IPS-15b (cell line): Measurements from ENCODE around the gene SARM1.

Experiments used
- H3K27me3 ChIP-seq: one replicate; pipeline ENCODE4 v1.6.1; 2013; ENCODE audit warnings: low read length; ENCODE audit not compliant: control insufficient read depth, insufficient read depth
- H3K36me3 ChIP-seq: one replicate; pipeline ENCODE4 v1.6.1; 2013; ENCODE audit warnings: low read length; ENCODE audit not compliant: control insufficient read depth, insufficient read depth
- H3K4me1 ChIP-seq: one replicate; pipeline ENCODE4 v1.6.1; 2013; ENCODE audit warnings: mild to moderate bottlenecking, low read length; ENCODE audit not compliant: control insufficient read depth, insufficient read depth
- H3K4me3 ChIP-seq: one replicate; pipeline ENCODE4 v1.5.1; 2013; ENCODE audit warnings: low read depth, low read length
- H3K9ac ChIP-seq: one replicate; pipeline ENCODE4 v1.6.1; 2013; ENCODE audit warnings: low read depth, mild to moderate bottlenecking, low read length
- H3K9me3 ChIP-seq: one replicate; pipeline ENCODE4 v1.6.1; 2013; ENCODE audit warnings: mild to moderate bottlenecking, low read length; ENCODE audit not compliant: control insufficient read depth, insufficient read depth

The SARM1 gene

DNA sequence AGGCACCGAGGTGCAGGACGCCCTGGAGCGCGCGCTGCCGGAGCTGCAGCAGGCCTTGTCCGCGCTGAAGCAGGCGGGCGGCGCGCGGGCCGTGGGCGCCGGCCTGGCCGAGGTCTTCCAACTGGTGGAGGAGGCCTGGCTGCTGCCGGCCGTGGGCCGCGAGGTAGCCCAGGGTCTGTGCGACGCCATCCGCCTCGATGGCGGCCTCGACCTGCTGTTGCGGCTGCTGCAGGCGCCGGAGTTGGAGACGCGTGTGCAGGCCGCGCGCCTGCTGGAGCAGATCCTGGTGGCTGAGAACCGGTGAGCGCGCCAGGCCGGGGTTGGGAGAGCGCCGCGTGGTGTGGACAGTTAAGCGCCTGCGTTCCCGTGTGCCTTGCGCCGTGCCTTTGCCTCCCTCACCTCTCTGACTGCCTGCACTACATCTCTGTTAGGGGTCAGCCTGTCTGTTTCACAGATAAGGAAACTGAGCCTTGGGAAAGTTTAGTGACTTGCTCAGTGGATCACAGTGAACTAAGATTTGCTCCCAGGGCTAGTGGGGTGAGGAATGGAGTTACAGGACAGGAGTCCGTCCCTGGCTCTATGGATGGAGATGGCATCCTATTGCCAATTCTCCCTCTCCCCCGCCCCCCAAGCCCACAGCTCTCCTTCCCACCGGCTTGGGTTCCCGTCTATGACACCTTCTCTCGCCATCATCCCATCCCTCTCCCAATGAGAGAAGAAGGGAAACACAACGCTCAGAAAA is 880 bp downstream of the SARM1 start:
- H3K36me3 ChIP-seq, result no peaks in the 10 kb centered on the region
- H3K27me3 ChIP-seq, result peaks cover 37% of the 10 kb centered on the region
- H3K9ac ChIP-seq, result no peak overlapping the region
- H3K4me3 ChIP-seq, result peak overlapping the region; percentile 85
- H3K4me1 ChIP-seq, result peaks cover 10% of the 10 kb centered on the region
- no peaks in the 10 kb centered on the region for H3K9me3 ChIP-seq

DNA sequence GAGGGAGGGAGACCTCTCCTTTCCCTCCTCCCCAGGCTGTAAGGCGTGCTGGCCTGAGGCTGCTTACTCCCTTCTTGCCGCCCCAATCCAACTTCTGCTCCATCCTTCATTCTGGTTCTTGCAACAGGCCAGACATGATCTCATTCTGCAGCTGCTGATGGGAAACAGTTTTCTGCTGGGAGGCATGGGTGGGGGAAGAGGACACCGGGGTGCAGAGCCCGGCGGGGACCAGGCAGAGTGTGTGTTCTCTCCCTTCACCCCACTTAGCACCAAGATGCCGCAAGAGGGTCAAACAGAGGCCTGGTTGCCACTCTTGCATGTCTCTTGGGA is 1.4 kb downstream of the SARM1 start:
- peaks cover 38% of the 10 kb centered on the region for H3K27me3 ChIP-seq
- H3K4me1 ChIP-seq, result peaks cover 10% of the 10 kb centered on the region
- peak overlapping the region; percentile 85 for H3K4me3 ChIP-seq
- H3K9ac ChIP-seq, result no peak overlapping the region
- H3K9me3 ChIP-seq, result no peaks in the 10 kb centered on the region
- no peaks in the 10 kb centered on the region for H3K36me3 ChIP-seq

DNA sequence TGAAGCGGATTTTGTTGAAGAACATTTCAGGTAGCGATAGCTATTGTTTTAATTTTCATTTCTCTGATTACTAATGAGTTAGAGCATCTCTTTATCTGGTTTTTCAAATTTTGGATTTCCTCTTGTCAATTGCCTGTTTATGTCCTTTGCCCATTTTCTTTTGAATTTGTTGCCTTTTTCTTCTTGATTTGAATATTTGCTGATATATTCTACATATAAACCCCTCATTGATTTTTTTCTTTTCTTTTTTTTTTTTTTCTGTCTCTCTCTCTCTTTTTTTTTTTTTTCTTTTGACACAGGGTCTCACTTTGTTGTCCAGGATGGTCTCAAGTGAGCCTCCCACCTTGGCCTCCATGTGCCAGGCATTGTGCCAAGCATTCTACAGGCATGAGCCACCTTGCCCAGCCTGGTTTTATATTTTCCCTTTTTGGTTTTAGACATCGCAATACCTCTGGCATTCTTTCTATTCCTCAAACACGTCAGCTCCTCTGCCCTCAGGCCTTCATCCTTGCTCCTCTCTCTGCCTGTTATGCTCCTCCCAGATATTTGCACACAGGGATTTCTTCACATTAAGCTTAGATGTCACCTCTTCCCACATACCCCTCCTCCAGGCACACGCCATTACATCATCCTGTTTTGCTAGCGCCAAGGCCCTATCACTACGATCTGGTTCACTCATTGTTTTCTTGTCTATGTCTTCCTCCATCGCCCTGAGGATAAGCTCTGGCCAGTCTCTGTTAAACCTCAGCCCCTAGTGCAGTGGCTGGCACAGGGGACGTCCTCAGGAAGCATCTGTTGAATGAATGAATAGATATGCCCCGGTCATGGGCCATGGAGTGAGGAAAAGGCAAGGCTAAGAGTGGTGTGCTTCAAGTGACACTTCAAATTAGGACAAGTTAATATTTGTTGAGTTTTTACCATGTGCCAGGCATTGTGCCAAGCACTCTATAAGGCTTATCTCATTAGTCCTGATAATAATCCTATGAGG is 8.6 kb downstream of the SARM1 start:
- H3K4me1 ChIP-seq, result no peaks in the 10 kb centered on the region
- H3K9ac ChIP-seq, result no peak overlapping the region
- H3K9me3 ChIP-seq, result no peaks in the 10 kb centered on the region
- no peaks in the 10 kb centered on the region for H3K36me3 ChIP-seq
- H3K4me3 ChIP-seq, result no peak overlapping the region
- peaks cover 78% of the 10 kb centered on the region for H3K27me3 ChIP-seq

GRCh38 chr17:28381141-28381825 is 9.8 kb downstream of the SARM1 start:
- no peaks in the 10 kb centered on the region for H3K36me3 ChIP-seq
- H3K9ac ChIP-seq, result no peak overlapping the region
- no peaks in the 10 kb centered on the region for H3K9me3 ChIP-seq
- H3K27me3 ChIP-seq, result peaks cover 87% of the 10 kb centered on the region
- H3K4me3 ChIP-seq, result peak overlapping the region; percentile 59
- no peaks in the 10 kb centered on the region for H3K4me1 ChIP-seq

- Histone ChIP-seq H3K9me3 (no peaks in the 10 kb centered on the region), H3K36me3 (no peaks in the 10 kb centered on the region), H3K9ac (no peak overlapping the region), H3K4me1 (no peaks in the 10 kb centered on the region), H3K4me3 (peak overlapping the region; percentile 60), H3K27me3 (peaks cover 81% of the 10 kb centered on the region)
Measured at GRCh38 chr17:28384281-28385036, 13.0 kb downstream of the SARM1 start.

- Histone ChIP-seq H3K9ac (no peak overlapping the region), H3K4me1 (no peaks in the 10 kb centered on the region), H3K27me3 (peaks cover 76% of the 10 kb centered on the region), H3K4me3 (peak overlapping the region; percentile 60), H3K9me3 (no peaks in the 10 kb centered on the region), H3K36me3 (no peaks in the 10 kb centered on the region)
Measured at GRCh38 chr17:28385037-28385400, 13.5 kb downstream of the SARM1 start.

- no peaks in the 10 kb centered on the region for H3K36me3 ChIP-seq
- no peak overlapping the region for H3K9ac ChIP-seq
- peak overlapping the region; percentile 60 for H3K4me3 ChIP-seq
- H3K9me3 ChIP-seq, result no peaks in the 10 kb centered on the region
- peaks cover 72% of the 10 kb centered on the region for H3K27me3 ChIP-seq
- no peaks in the 10 kb centered on the region for H3K4me1 ChIP-seq
Measured at GRCh38 chr17:28385406-28385805, 13.9 kb downstream of the SARM1 start.

DNA sequence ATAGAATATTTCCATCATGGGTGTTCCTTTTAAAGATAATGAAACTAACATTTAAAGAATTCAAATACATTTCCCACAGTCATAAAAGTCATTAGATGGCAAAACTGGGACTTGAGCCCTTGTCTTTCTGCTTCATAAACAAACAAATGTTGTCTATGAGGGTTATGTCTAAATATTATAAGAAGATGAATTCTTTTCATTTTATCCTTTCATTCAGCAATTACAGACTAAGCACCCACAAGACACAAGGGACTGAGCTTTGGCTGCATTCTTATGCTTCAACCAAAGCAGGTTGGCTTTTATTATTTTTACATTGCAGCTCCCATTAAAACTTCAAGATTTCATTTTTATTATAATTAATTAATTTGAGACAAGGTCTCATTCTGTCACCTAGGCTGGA is 14.9 kb downstream of the SARM1 start:
- Histone ChIP-seq H3K4me3 (no peak overlapping the region), H3K4me1 (no peaks in the 10 kb centered on the region), H3K9ac (no peak overlapping the region), H3K27me3 (peaks cover 67% of the 10 kb centered on the region), H3K9me3 (no peaks in the 10 kb centered on the region), H3K36me3 (no peaks in the 10 kb centered on the region)

DNA sequence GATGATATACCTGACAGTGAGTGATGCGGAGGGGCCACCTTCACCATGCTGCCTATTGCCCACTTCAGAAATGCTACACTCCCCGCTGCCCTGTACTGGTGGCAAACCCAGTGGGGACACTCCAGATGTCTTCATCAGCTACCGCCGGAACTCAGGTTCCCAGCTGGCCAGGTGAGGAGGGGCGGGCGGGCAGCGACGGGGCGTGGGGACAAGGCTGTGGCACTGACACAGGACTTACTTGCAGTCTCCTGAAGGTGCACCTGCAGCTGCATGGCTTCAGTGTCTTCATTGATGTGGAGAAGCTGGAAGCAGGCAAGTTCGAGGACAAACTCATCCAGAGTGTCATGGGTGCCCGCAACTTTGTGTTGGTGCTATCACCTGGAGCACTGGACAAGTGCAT is 16.6 kb downstream of the SARM1 start:
- Histone ChIP-seq H3K36me3 (no peaks in the 10 kb centered on the region), H3K9ac (no peak overlapping the region), H3K9me3 (no peaks in the 10 kb centered on the region), H3K4me1 (no peaks in the 10 kb centered on the region), H3K27me3 (peaks cover 50% of the 10 kb centered on the region), H3K4me3 (no peak overlapping the region)

DNA sequence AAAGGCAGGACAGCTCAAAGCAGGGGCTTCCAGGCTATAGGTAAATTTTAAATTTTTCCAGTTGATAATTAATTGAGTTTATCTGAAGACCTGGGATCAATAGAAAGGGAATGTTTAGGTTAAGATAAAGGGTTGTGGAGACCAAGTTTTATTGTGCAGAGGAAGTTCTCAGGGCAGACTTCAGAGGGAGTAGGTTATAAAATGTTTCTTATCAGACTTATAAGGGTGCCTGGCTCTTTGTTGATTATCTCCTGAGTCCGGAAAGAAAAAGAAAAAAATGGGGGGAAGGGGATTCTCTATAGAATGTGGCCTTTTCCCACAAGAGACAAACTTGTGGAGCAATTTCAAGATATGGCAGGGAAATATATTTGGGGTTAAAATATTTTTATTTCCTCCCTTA is 18.6 kb downstream of the SARM1 start:
- Histone ChIP-seq H3K36me3 (no peaks in the 10 kb centered on the region), H3K4me1 (no peaks in the 10 kb centered on the region), H3K9ac (no peak overlapping the region), H3K4me3 (no peak overlapping the region), H3K9me3 (no peaks in the 10 kb centered on the region), H3K27me3 (peaks cover 30% of the 10 kb centered on the region)

GRCh38 chr17:28390563-28390962 is 19.1 kb downstream of the SARM1 start:
- H3K9ac ChIP-seq, result no peak overlapping the region
- H3K4me3 ChIP-seq, result no peak overlapping the region
- H3K4me1 ChIP-seq, result no peaks in the 10 kb centered on the region
- peaks cover 25% of the 10 kb centered on the region for H3K27me3 ChIP-seq
- no peaks in the 10 kb centered on the region for H3K36me3 ChIP-seq
- no peaks in the 10 kb centered on the region for H3K9me3 ChIP-seq
